Esophagus squamous epithelium (tissue), 4 donors: ENCODE results near the gene SLC25A19.

Experiments used
- POLR2A ChIP-seq, 4 donors: fragments of 450-650 bp; IDR thresholded peaks; one replicate each; pipeline ENCODE4 v1.6.1; 2017; ENCODE audit warnings: antibody characterized with exemption in 4 of 4, mild to moderate bottlenecking in 4 of 4, moderate library complexity in 3 of 4
- TF ChIP-seq, protein P1 (sequence below), 6 experiments: fragments of 450-650 bp in 4 of 6; fragments of 200-600 bp in 2 of 6; sonication (generic) in 2 of 6; IDR thresholded peaks; one replicate each; pipeline ENCODE4 v1.5.1; 2016 to 2019; ENCODE audit warnings: antibody characterized with exemption in 6 of 6, mild to moderate bottlenecking in 4 of 6, moderate library complexity in 4 of 6

- TF ChIP-seq, protein P1, sequence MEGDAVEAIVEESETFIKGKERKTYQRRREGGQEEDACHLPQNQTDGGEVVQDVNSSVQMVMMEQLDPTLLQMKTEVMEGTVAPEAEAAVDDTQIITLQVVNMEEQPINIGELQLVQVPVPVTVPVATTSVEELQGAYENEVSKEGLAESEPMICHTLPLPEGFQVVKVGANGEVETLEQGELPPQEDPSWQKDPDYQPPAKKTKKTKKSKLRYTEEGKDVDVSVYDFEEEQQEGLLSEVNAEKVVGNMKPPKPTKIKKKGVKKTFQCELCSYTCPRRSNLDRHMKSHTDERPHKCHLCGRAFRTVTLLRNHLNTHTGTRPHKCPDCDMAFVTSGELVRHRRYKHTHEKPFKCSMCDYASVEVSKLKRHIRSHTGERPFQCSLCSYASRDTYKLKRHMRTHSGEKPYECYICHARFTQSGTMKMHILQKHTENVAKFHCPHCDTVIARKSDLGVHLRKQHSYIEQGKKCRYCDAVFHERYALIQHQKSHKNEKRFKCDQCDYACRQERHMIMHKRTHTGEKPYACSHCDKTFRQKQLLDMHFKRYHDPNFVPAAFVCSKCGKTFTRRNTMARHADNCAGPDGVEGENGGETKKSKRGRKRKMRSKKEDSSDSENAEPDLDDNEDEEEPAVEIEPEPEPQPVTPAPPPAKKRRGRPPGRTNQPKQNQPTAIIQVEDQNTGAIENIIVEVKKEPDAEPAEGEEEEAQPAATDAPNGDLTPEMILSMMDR (IDR thresholded peaks at IDR 0.05): no peak
- no peak for TF ChIP-seq POLR2A (IDR thresholded peaks at IDR 0.05)
Observed at GRCh38 chr17:75318211-75318610, 29.0 kb upstream of the SLC25A19 start.
